GM23338 (cell line): Measurements from ENCODE around the gene ZNF689. TPM values are rescaled to one million over a fixed set of nuclear protein-coding genes. Genes with fewer than 3 reads are reported as not detected.

Source experiments
- ATAC-seq: fragments of 200-7000 bp; cut with Tn5 transposase; 3 replicates; pipeline ENCODE4 v1.9.1; 2020
- DNase-seq: peaks from one replicate; pipeline ENCODE4 v3.0.0-alpha.2; 2015; ENCODE audit warnings: low spot score
- H2AFZ ChIP-seq: fragments of 200-600 bp; sonication (generic); 2 replicates; pipeline ENCODE4 v1.8.0; 2016; ENCODE audit warnings: antibody characterized with exemption, mild to moderate bottlenecking, moderate library complexity
- H3F3A ChIP-seq: fragments of 200-600 bp; sonication (generic); replicated peaks from 2 replicates; pipeline ENCODE4 v1.8.0; 2017; ENCODE audit warnings: antibody characterized with exemption, mixed run types, low read depth
- H3K27ac ChIP-seq: fragments of 200-600 bp; sonication (generic); 2 replicates; pipeline ENCODE4 v1.6.1; 2016; ENCODE audit warnings: low read depth
- H3K27me3 ChIP-seq: fragments of 200-600 bp; sonication (generic); 2 replicates; pipeline ENCODE4 v1.8.0; 2016; ENCODE audit warnings: mild to moderate bottlenecking, mixed run types, moderate library complexity; ENCODE audit not compliant: insufficient read depth
- H3K36me3 ChIP-seq: fragments of 200-600 bp; sonication (generic); 2 replicates; pipeline ENCODE4 v1.8.0; 2016; ENCODE audit warnings: mild to moderate bottlenecking; ENCODE audit not compliant: insufficient read depth
- H3K4me1 ChIP-seq: fragments of 200-600 bp; sonication (generic); 2 replicates; pipeline ENCODE4 v1.8.0; 2016; ENCODE audit warnings: mild to moderate bottlenecking, moderate library complexity; ENCODE audit not compliant: insufficient read depth
- H3K4me2 ChIP-seq: fragments of 200-600 bp; sonication (generic); 2 replicates; pipeline ENCODE4 v1.7.1; 2017; ENCODE audit warnings: mixed run types
- H3K4me3 ChIP-seq: fragments of 200-600 bp; sonication (generic); 2 replicates; pipeline ENCODE4 v1.6.1; 2016; ENCODE audit warnings: mixed run types
- H3K79me2 ChIP-seq: fragments of 200-600 bp; sonication (generic); replicated peaks from 2 replicates; pipeline ENCODE4 v1.8.0; 2017; ENCODE audit warnings: mild to moderate bottlenecking; ENCODE audit not compliant: insufficient read depth
- H3K9me2 ChIP-seq: fragments of 200-600 bp; sonication (generic); 2 replicates; pipeline ENCODE4 v1.8.0; 2017; ENCODE audit not compliant: insufficient read depth
- H4K20me1 ChIP-seq: fragments of 200-600 bp; sonication (generic); replicated peaks from 2 replicates; pipeline ENCODE4 v1.8.0; 2017; ENCODE audit warnings: mild to moderate bottlenecking; ENCODE audit not compliant: insufficient read depth
- H3K27ac Mint-ChIP-seq: 2 replicates; pipeline ENCODE4 v1.8.0; 2020; ENCODE audit warnings: inconsistent platforms, mild to moderate bottlenecking, moderate library complexity, mixed read lengths
- H3K27me3 Mint-ChIP-seq: 3 replicates; pipeline ENCODE4 v1.8.0; 2022; ENCODE audit warnings: low read depth, mild to moderate bottlenecking, moderate library complexity, mixed read lengths, inconsistent platforms; ENCODE audit not compliant: insufficient read depth, poor library complexity
- H3K36me3 Mint-ChIP-seq: 3 replicates; pipeline ENCODE4 v1.8.0; 2021; ENCODE audit warnings: low read depth, mild to moderate bottlenecking, inconsistent platforms, moderate library complexity, mixed read lengths
- H3K4me1 Mint-ChIP-seq: 3 replicates; pipeline ENCODE4 v1.8.0; 2020; ENCODE audit warnings: mild to moderate bottlenecking, inconsistent platforms, mixed read lengths
- H3K4me3 Mint-ChIP-seq: 3 replicates; pipeline ENCODE4 v1.8.0; 2021; ENCODE audit warnings: moderate library complexity, mild to moderate bottlenecking, inconsistent platforms, mixed read lengths
- H3K9me3 Mint-ChIP-seq: 3 replicates; pipeline ENCODE4 v1.8.0; 2020; ENCODE audit warnings: moderate library complexity, mild to moderate bottlenecking, inconsistent platforms, mixed read lengths
- CREB1 ChIP-seq: fragments of 250-450 bp; sonication (Bioruptor Pico); IDR thresholded peaks from 2 replicates; pipeline ENCODE4 v1.5.0; 2020; ENCODE audit warnings: low read depth, mild to moderate bottlenecking, moderate library complexity
- CTCF ChIP-seq, 2 experiments: fragments of 200-600 bp in 1 of 2; sonication (generic) in 1 of 2; conservative IDR thresholded peaks; 2 replicates each; pipeline versions ENCODE4 v1.5.1 to v1.6.1; 2016 to 2017; ENCODE audit warnings: antibody characterized with exemption in 2 of 2, low read depth in 2 of 2, mild to moderate bottlenecking in 2 of 2, moderate library complexity in 1 of 2
- EZH2 ChIP-seq: fragments of 200-600 bp; sonication (generic); IDR thresholded peaks from one replicate; pipeline ENCODE4 v1.8.0; 2017; ENCODE audit warnings: antibody characterized with exemption, mild to moderate bottlenecking, low read depth; ENCODE audit not compliant: unreplicated experiment
- EZH2phosphoT487 ChIP-seq: fragments of 200-600 bp; sonication (generic); IDR thresholded peaks from one replicate; pipeline ENCODE4 v1.8.1; 2018; ENCODE audit warnings: antibody characterized with exemption; ENCODE audit not compliant: unreplicated experiment
- JUNB ChIP-seq: IDR thresholded peaks from one replicate; pipeline ENCODE4 v1.6.1; 2016; ENCODE audit warnings: antibody characterized with exemption; ENCODE audit not compliant: unreplicated experiment
- NANOG ChIP-seq: IDR thresholded peaks from 2 replicates; pipeline ENCODE4 v1.6.1; 2016; ENCODE audit warnings: antibody characterized with exemption, borderline replicate concordance
- POLR2AphosphoS5 ChIP-seq: IDR thresholded peaks from 2 replicates; pipeline ENCODE4 v1.6.1; 2016; ENCODE audit warnings: antibody characterized with exemption, low read depth
- STAT1 ChIP-seq: IDR thresholded peaks from one replicate; pipeline ENCODE4 v1.6.1; 2016; ENCODE audit warnings: antibody characterized with exemption; ENCODE audit not compliant: unreplicated experiment
- ZNF114 ChIP-seq: fragments of 250-450 bp; sonication (Bioruptor Pico); IDR thresholded peaks from 2 replicates; pipeline ENCODE4 v1.5.0; 2020; ENCODE audit warnings: mild to moderate bottlenecking, moderate library complexity
- ZNF331 ChIP-seq: fragments of 250-450 bp; sonication (Bioruptor Pico); IDR thresholded peaks from 2 replicates; pipeline ENCODE4 v1.5.0; 2020; ENCODE audit warnings: low read depth, mild to moderate bottlenecking, moderate library complexity
- ZNF462 ChIP-seq: fragments of 250-450 bp; sonication (Bioruptor Pico); IDR thresholded peaks from 2 replicates; pipeline ENCODE4 v1.5.0; 2020; ENCODE audit warnings: mild to moderate bottlenecking, moderate library complexity
- polyA plus RNA-seq: library from polyadenylated mRNA; unstranded; fragments of >200 nt; fragmentation: Nextera tagmentation; extraction: Ambion mirVana; gene quantifications from 2 replicates; pipeline ENCODE4 v1.2.1, GENCODE V29; 2016
- total RNA-seq: library from RNA; depleted of rRNA; stranded (reverse); fragments of >200 nt; shearing (Covaris generic); gene quantifications from 2 replicates; pipeline ENCODE4 v1.2.3, GENCODE V29; 2014
- TF ChIP-seq, protein P1 (sequence below): IDR thresholded peaks from 2 replicates; pipeline ENCODE4 v1.6.1; 2016; ENCODE audit warnings: antibody characterized with exemption
- TF ChIP-seq, protein P2 (sequence below): IDR thresholded peaks from one replicate; pipeline ENCODE4 v1.6.1; 2018; ENCODE audit warnings: antibody characterized with exemption; ENCODE audit not compliant: unreplicated experiment

The ZNF689 gene
- total and polyA plus RNA-seq, 2 experiments from 2014 or later = 5.3 to 16.7 TPM

DNA sequence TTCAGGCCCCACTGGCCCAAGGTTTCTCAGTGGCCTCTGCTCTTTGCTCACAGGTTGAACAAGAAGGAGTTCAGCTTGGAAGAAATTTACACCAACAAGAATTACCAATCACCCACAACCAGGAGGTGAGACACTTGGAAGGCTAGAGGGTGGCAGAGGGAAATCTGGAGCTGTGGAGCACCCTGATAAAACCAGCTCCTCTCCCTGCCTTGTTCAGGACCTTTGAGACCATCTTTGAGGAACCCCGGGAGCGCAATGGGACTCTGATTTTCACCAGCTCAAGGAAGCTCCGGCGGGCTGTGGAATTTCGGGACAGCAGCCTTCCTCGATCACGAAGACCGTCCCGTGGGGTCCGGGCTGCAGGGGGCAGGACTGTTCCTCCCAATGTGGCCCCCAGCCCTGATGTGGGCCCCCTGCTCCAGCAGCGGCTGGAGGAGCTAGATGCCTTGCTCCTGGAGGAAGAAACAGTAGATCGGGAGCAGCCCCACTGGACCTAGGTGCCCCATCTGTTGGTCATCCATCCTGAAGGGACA is 45.7 kb upstream of the ZNF689 start:
- no peak for ATAC-seq
- Histone ChIP-seq H3K9me2 (no peaks in the 10 kb centered on the region), H3F3A (peaks cover 23% of the 10 kb centered on the region), H3K27me3 (peaks cover 35% of the 10 kb centered on the region), H3K4me3 (no peak overlapping the region), H2AFZ (no peak overlapping the region), H3K79me2 (no peaks in the 10 kb centered on the region), H3K4me2 (no peak overlapping the region), H3K4me1 (peaks cover 10% of the 10 kb centered on the region; the same call in 1 of the 2 replicates), H4K20me1 (peaks cover 12% of the 10 kb centered on the region), H3K36me3 (no peaks in the 10 kb centered on the region; the same call in 1 of the 2 replicates), H3K27ac (no peak overlapping the region)
- Mint-ChIP-seq H3K27me3 (peaks cover 43% of the 10 kb centered on the region), H3K36me3 (peaks cover 2% of the 10 kb centered on the region; the same call in 1 of the 3 replicates), H3K4me3 (no peak overlapping the region), H3K27ac (no peak overlapping the region), H3K4me1 (peaks cover 16% of the 10 kb centered on the region), H3K9me3 (no peaks in the 10 kb centered on the region; the same call in 2 of the 3 replicates)
- TF ChIP-seq NANOG (no peak), STAT1 (no peak), CTCF (conservative IDR thresholded peaks at IDR 0.05; ENCODE audit: low read depth in 2 of 2) (no peak), EZH2phosphoT487 (no peak), ZNF462 (CRISPR knock-in tag) (no peak), POLR2AphosphoS5 (no peak), ZNF331 (no peak), ZNF114 (CRISPR knock-in tag) (no peak), JUNB (no peak), CREB1 (CRISPR knock-in tag) (no peak), EZH2 (no peak)
- TF ChIP-seq, protein P1, sequence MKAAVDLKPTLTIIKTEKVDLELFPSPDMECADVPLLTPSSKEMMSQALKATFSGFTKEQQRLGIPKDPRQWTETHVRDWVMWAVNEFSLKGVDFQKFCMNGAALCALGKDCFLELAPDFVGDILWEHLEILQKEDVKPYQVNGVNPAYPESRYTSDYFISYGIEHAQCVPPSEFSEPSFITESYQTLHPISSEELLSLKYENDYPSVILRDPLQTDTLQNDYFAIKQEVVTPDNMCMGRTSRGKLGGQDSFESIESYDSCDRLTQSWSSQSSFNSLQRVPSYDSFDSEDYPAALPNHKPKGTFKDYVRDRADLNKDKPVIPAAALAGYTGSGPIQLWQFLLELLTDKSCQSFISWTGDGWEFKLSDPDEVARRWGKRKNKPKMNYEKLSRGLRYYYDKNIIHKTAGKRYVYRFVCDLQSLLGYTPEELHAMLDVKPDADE = no peak
- TF ChIP-seq, protein P2, sequence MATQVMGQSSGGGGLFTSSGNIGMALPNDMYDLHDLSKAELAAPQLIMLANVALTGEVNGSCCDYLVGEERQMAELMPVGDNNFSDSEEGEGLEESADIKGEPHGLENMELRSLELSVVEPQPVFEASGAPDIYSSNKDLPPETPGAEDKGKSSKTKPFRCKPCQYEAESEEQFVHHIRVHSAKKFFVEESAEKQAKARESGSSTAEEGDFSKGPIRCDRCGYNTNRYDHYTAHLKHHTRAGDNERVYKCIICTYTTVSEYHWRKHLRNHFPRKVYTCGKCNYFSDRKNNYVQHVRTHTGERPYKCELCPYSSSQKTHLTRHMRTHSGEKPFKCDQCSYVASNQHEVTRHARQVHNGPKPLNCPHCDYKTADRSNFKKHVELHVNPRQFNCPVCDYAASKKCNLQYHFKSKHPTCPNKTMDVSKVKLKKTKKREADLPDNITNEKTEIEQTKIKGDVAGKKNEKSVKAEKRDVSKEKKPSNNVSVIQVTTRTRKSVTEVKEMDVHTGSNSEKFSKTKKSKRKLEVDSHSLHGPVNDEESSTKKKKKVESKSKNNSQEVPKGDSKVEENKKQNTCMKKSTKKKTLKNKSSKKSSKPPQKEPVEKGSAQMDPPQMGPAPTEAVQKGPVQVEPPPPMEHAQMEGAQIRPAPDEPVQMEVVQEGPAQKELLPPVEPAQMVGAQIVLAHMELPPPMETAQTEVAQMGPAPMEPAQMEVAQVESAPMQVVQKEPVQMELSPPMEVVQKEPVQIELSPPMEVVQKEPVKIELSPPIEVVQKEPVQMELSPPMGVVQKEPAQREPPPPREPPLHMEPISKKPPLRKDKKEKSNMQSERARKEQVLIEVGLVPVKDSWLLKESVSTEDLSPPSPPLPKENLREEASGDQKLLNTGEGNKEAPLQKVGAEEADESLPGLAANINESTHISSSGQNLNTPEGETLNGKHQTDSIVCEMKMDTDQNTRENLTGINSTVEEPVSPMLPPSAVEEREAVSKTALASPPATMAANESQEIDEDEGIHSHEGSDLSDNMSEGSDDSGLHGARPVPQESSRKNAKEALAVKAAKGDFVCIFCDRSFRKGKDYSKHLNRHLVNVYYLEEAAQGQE = no peak
- DNase-seq = no peak
